Progenitor cell of endocrine pancreas (in vitro differentiated cells): ENCODE data around the gene RASEF. TPM values are rescaled to one million over a fixed set of nuclear protein-coding genes. Genes with fewer than 3 reads are reported as not detected.

ENCODE experiments used
- DNase-seq: peaks from one replicate; pipeline ENCODE4 v3.0.0; 2021; ENCODE audit warnings: low spot score; ENCODE audit not compliant: unreplicated experiment
- H3K27ac Mint-ChIP-seq: 2 replicates; pipeline ENCODE4 v1.8.0; 2021; ENCODE audit warnings: mild to moderate bottlenecking, moderate library complexity, mixed read lengths
- H3K27me3 Mint-ChIP-seq: 2 replicates; pipeline ENCODE4 v1.8.0; 2021; ENCODE audit warnings: mixed read lengths
- H3K36me3 Mint-ChIP-seq: 2 replicates; pipeline ENCODE4 v1.8.0; 2022; ENCODE audit warnings: mixed read lengths; ENCODE audit not compliant: insufficient read depth
- H3K4me1 Mint-ChIP-seq: 2 replicates; pipeline ENCODE4 v1.8.0; 2021; ENCODE audit warnings: low read depth, mixed read lengths
- H3K4me3 Mint-ChIP-seq: 2 replicates; pipeline ENCODE4 v1.8.0; 2021; ENCODE audit warnings: low read depth, mild to moderate bottlenecking, moderate library complexity, mixed read lengths
- H3K9me3 Mint-ChIP-seq: 2 replicates; pipeline ENCODE4 v1.8.0; 2021; ENCODE audit warnings: low read depth, mixed read lengths
- total RNA-seq: library from RNA; stranded (reverse); gene quantifications from 2 replicates; pipeline ENCODE4 v1.2.1, GENCODE V29; 2021
- TF ChIP-seq, protein P1 (sequence below): fragments of 200-600 bp; sonication (generic); IDR thresholded peaks from one replicate; pipeline ENCODE4 v1.5.0; 2021; ENCODE audit warnings: antibody characterized with exemption, mild to moderate bottlenecking; ENCODE audit not compliant: unreplicated experiment

RASEF gene
- total RNA-seq, 1 donor from 2014 or later = 13.1 TPM

DNA sequence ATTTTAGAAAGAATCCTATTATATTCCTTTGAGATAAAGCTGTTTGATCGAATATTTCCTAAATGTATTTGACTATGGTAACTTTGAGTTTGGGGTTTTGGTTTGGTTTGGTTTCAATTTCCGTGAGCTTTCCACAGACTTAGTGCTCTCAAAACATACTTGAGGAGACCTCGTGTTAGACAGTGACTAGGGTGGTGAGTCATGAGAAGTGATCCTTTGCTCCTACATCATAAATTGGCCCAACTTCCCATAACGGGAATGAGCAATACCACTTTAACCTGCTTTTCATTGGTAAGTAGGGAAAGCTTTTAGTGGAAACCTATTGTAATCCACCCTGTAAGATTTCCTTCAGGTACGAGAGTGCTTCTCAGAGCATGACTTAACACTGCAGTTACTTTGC lies 3.8 kb upstream of the RASEF start:
- no peak overlapping the region for H3K27ac Mint-ChIP-seq
- peaks cover 13% of the 10 kb centered on the region for H3K36me3 Mint-ChIP-seq
- no peaks in the 10 kb centered on the region for H3K27me3 Mint-ChIP-seq
- DNase-seq = no peak
- H3K4me3 Mint-ChIP-seq = no peak overlapping the region
- peaks cover 20% of the 10 kb centered on the region for H3K4me1 Mint-ChIP-seq
- TF ChIP-seq, protein P1, sequence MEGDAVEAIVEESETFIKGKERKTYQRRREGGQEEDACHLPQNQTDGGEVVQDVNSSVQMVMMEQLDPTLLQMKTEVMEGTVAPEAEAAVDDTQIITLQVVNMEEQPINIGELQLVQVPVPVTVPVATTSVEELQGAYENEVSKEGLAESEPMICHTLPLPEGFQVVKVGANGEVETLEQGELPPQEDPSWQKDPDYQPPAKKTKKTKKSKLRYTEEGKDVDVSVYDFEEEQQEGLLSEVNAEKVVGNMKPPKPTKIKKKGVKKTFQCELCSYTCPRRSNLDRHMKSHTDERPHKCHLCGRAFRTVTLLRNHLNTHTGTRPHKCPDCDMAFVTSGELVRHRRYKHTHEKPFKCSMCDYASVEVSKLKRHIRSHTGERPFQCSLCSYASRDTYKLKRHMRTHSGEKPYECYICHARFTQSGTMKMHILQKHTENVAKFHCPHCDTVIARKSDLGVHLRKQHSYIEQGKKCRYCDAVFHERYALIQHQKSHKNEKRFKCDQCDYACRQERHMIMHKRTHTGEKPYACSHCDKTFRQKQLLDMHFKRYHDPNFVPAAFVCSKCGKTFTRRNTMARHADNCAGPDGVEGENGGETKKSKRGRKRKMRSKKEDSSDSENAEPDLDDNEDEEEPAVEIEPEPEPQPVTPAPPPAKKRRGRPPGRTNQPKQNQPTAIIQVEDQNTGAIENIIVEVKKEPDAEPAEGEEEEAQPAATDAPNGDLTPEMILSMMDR = no peak
- H3K9me3 Mint-ChIP-seq = peaks cover 8% of the 10 kb centered on the region

DNA sequence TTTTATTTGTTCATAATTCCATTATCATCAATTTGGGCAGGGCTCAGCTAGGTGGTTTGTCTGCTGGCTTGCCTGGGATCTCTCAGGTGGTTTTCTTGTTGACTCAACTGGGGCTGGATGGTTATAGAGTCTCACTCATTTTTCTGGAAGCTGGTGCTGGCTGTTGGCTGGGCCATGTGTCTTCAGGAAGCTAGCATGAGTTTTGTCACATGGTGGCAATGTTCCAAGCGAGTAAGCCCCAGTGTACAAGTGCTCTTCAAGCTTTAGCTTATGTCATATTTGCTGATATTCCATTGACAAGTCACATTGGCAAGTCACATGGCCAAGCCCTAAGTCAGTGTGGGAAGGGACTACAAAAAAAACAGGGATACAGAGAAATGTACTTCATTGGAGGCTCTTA lies 2.3 kb upstream of the RASEF start:
- Mint-ChIP-seq H3K36me3 (peaks cover 8% of the 10 kb centered on the region), H3K9me3 (peaks cover 5% of the 10 kb centered on the region), H3K27ac (no peak overlapping the region), H3K4me3 (no peak overlapping the region), H3K4me1 (peaks cover 35% of the 10 kb centered on the region), H3K27me3 (no peaks in the 10 kb centered on the region)
- DNase-seq = no peak
- TF ChIP-seq, protein P1 = no peak

- TF ChIP-seq, protein P1 = no peak
- Mint-ChIP-seq H3K9me3 (peaks cover 6% of the 10 kb centered on the region), H3K4me3 (peak overlapping the region; percentile 91), H3K4me1 (peaks cover 39% of the 10 kb centered on the region), H3K27ac (peak overlapping the region; percentile 94), H3K36me3 (peaks cover 11% of the 10 kb centered on the region), H3K27me3 (no peaks in the 10 kb centered on the region)
- peak; percentile 24 for DNase-seq
These were observed 822 bp downstream of the RASEF start for GRCh38 chr9:83061990-83062650.

DNA sequence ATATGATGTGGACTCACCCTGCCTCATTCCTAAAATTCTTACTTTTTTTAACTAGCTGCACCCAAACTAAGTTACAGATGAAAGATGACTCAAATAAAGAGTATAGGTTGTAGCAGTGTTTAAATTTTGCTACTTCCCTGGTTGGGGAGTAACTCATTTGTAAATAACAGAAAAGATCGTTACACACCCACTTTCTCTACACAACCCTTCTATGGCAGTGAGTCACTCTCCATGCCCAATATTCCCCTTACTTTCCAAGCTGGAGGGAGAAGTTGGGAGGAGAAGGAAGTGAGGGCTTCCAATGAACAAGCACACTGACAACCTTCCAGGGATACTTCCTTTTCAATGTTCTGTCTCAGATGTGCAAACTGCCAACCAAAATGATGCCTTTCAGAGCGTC lies 1.9 kb downstream of the RASEF start:
- peak overlapping the region; percentile 94 for H3K27ac Mint-ChIP-seq
- TF ChIP-seq, protein P1 = no peak
- H3K4me1 Mint-ChIP-seq = peaks cover 37% of the 10 kb centered on the region
- no peaks in the 10 kb centered on the region for H3K27me3 Mint-ChIP-seq
- DNase-seq = no peak
- H3K4me3 Mint-ChIP-seq = peak overlapping the region; percentile 91
- peaks cover 16% of the 10 kb centered on the region for H3K36me3 Mint-ChIP-seq
- peaks cover 10% of the 10 kb centered on the region for H3K9me3 Mint-ChIP-seq

- no peak for DNase-seq
- TF ChIP-seq, protein P1 = no peak
- H3K36me3 Mint-ChIP-seq = peaks cover 20% of the 10 kb centered on the region
- peaks cover 13% of the 10 kb centered on the region for H3K9me3 Mint-ChIP-seq
- peaks cover 34% of the 10 kb centered on the region for H3K4me1 Mint-ChIP-seq
- peak overlapping the region; percentile 91 for H3K4me3 Mint-ChIP-seq
- peak overlapping the region; percentile 37 for H3K27ac Mint-ChIP-seq
- H3K27me3 Mint-ChIP-seq = no peaks in the 10 kb centered on the region
These were observed 2.4 kb downstream of the RASEF start for GRCh38 chr9:83060556-83060955.
